ENCODE data around the gene EML4. TPM values are rescaled to one million over a fixed set of nuclear protein-coding genes. Genes with fewer than 3 reads are reported as not detected.
"Not testable (repeated sequence)": the region's sequence is repeated elsewhere in the genome, so short reads cannot be mapped to it uniquely, and the experiment has no call there.

EML4 gene
- total and polyA plus RNA-seq, 9 donors, result 11.6 to 46.5 (median 31.5) TPM

DNA sequence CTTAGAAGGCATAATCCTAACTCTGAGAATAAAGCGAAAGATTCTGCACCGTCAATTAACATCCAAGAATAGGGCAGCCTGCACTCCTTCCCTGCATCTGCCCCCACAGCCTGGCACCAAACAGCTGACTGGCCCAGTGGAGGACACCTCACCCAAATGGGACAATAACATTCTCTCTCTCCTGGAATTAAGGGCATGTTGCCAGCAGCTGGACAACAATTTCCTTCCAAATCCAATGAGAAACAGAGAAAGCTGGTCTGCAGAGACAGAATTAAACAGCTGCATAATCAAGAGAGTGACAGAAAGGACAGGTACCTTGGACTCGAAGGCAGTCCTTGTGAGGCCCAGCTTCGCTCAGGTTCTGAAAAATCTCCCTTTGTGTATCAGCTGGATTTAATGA is 176.8 kb downstream of the EML4 start:
- intact Hi-C loops (cut with DNase I), result no loop called here
- H3K27ac ChIP-seq, result no peak overlapping the region
- no peak for DNase-seq
- TF ChIP-seq POLR2A (IDR thresholded peaks at IDR 0.05), result no peak
- no peaks in the 10 kb centered on the region for H3K9me3 ChIP-seq
- no peaks in the 10 kb centered on the region for H3K27me3 ChIP-seq
- no peak overlapping the region for H3K4me3 ChIP-seq
- WGBS, 3 donors, result 83 to 93% (median 89%) methylated on average over 4 of the region's 4 CpGs
- H3K36me3 ChIP-seq, result no peaks in the 10 kb centered on the region
- peaks cover 17% of the 10 kb centered on the region for H3K4me1 ChIP-seq (ENCODE audit: insufficient read depth)

DNA sequence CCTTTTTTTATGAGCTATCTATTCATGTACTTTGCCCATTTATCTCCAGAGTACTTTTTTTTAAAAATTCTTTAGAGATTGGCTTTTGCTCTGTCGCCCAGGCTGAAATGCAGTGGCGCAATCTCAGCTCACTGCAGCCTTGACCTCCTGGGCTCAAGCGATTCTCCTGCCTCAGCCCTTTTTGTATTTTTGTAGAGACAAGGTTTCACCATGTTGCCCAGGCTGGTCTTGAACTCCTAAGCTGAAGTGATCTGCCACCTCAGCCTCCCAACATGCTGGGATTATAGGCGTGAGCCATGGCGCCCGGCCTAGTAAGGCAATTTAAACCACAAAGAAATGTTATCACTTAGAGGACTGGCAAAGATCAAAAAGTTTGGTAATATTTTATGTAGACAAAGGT is 177.7 kb downstream of the EML4 start:
- not testable (repeated sequence) for H3K36me3 ChIP-seq

DNA sequence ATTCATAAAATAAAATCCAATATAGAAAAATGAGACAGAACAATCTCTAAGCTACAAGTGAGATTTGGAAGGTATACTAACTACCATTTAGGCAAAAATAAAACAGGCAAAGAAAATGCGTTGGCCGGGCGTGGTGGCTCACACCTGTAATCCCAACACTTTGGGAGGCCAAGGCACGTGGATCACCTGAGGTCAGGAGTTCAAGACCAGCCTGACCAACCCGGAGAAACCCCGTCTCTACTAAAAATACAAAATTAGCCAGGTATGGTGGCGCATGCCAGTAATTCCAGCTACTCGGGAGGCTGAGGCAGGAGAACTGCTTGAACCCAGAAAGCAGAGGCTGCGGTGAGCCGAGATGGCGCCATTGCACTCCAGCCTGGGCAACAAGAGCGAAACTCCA is 178.4 kb downstream of the EML4 start:
- H3K4me1 ChIP-seq (ENCODE audit: insufficient read depth), result peaks cover 15% of the 10 kb centered on the region
- intact Hi-C loops (cut with DNase I); H3K27ac ChIP-seq; H3K36me3 ChIP-seq; H3K27me3 ChIP-seq; H3K4me3 ChIP-seq; DNase-seq; H3K9me3 ChIP-seq: not testable (repeated sequence)
- WGBS, 3 donors, result 93 to 98% (median 98%) methylated on average over 12 of the region's 12 CpGs

More for the DNA sequence above, 177.7 kb downstream of the EML4 start:
- H3K4me3 ChIP-seq; H3K9me3 ChIP-seq; intact Hi-C loops (cut with DNase I); DNase-seq; H3K27me3 ChIP-seq; H3K27ac ChIP-seq: not testable (repeated sequence)
- 71 to 87% (median 73%) methylated on average over 6 of the region's 6 CpGs for WGBS, 3 donors
- peaks cover 18% of the 10 kb centered on the region for H3K4me1 ChIP-seq (ENCODE audit: insufficient read depth)

DNA sequence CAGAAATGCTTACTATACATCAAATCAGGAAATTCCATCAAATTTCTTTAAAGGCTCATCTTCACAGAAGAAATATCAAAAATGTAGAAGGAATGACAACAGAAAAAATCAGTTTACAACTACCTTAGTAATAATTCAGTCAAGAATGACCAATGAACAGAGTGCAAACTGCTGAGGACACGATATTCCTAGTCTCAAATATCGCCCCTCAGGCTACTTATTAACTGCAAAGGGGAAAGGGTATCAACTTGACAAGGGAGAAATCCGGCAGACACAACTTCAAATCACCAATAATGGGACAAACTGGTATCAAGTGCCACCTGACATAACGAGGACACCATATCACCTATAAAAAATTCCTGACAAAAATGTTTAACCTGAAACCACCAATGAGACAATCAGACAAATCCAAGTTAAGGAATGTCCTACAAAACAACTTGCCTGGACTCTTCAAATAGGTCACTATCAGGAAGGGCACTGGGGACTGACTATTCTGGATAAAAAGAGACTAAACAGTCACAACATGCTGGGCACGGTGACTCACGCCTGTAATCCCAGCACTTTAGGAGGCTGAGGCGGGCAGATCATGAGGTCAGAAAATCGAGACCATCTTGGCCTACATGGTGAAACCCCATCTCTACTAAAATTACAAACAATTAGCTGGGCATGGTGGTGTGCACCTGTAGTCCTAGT is 179.1 kb downstream of the EML4 start:
- H3K4me3 ChIP-seq, result no peak overlapping the region
- no peaks in the 10 kb centered on the region for H3K27me3 ChIP-seq
- no peak for DNase-seq
- H3K4me1 ChIP-seq (ENCODE audit: insufficient read depth), result peaks cover 10% of the 10 kb centered on the region
- H3K36me3 ChIP-seq, result no peaks in the 10 kb centered on the region
- WGBS, 3 donors, result 95 to 97% (median 96%) methylated on average over 8 of the region's 8 CpGs
- TF ChIP-seq, protein P1, sequence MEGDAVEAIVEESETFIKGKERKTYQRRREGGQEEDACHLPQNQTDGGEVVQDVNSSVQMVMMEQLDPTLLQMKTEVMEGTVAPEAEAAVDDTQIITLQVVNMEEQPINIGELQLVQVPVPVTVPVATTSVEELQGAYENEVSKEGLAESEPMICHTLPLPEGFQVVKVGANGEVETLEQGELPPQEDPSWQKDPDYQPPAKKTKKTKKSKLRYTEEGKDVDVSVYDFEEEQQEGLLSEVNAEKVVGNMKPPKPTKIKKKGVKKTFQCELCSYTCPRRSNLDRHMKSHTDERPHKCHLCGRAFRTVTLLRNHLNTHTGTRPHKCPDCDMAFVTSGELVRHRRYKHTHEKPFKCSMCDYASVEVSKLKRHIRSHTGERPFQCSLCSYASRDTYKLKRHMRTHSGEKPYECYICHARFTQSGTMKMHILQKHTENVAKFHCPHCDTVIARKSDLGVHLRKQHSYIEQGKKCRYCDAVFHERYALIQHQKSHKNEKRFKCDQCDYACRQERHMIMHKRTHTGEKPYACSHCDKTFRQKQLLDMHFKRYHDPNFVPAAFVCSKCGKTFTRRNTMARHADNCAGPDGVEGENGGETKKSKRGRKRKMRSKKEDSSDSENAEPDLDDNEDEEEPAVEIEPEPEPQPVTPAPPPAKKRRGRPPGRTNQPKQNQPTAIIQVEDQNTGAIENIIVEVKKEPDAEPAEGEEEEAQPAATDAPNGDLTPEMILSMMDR (IDR thresholded peaks at IDR 0.05), result no peak
- H3K27ac ChIP-seq, result no peak overlapping the region
- H3K9me3 ChIP-seq, result no peaks in the 10 kb centered on the region
- intact Hi-C loops (cut with DNase I), result no loop called here

DNA sequence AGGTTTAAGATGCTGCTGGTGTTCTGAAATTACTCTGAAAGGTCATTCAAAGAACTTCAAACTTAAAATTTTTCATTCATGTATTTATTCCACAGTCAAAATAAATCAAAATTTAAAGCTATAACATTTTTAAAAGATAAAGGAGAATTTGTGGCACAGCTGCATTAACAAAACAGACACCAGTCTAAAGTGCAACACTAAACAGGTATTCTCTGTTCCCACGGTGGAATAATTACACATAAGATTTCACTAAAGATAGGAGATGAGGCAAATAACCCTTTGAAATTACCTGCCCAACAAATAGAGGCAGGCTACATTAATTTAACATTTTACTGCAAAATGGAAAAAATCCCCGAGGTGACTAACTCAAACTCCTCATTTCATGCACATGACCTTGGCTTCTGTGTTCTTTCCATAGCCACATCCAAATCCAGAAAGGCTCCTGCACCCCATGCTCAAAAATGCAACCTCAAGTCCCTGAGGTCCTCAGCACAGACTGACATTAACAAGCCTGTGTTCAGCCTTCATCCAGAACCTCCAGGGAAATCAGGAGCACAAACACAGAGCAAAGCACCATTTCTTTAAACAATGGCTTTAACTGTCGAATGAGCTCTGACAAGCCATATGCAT is 181.4 kb downstream of the EML4 start:
- WGBS, 3 donors, result 20 to 44% (median 20%) methylated on average over 3 of the region's 3 CpGs
- Histone ChIP-seq H3K36me3 (no peaks in the 10 kb centered on the region), H3K4me1 (ENCODE audit: insufficient read depth) (peaks cover 10% of the 10 kb centered on the region)

GRCh38 chr2:42351864-42352263 is 182.7 kb downstream of the EML4 start:
- Histone ChIP-seq H3K9me3 (no peaks in the 10 kb centered on the region), H3K4me3 (no peak overlapping the region), H3K27me3 (no peaks in the 10 kb centered on the region), H3K4me1 (ENCODE audit: insufficient read depth) (peaks cover 5% of the 10 kb centered on the region), H3K27ac (no peak overlapping the region), H3K36me3 (no peaks in the 10 kb centered on the region)
- TF ChIP-seq, protein P1 (IDR thresholded peaks at IDR 0.05), result no peak
- no peak for TF ChIP-seq POLR2A (IDR thresholded peaks at IDR 0.05)
- TF ChIP-seq EP300 (IDR thresholded peaks at IDR 0.05), result no peak
- intact Hi-C loops (cut with DNase I), result no loop called here
- DNase-seq, result no peak
- WGBS, 3 donors, result 86 to 91% (median 90%) methylated on average over 5 of the region's 5 CpGs

More for the DNA sequence above, 181.4 kb downstream of the EML4 start:
- intact Hi-C loops (cut with DNase I), result no loop called here
- Histone ChIP-seq H3K27ac (no peak overlapping the region), H3K4me3 (no peak overlapping the region), H3K9me3 (no peaks in the 10 kb centered on the region), H3K27me3 (no peaks in the 10 kb centered on the region)
- no peak for DNase-seq
- TF ChIP-seq, protein P1 (IDR thresholded peaks at IDR 0.05), result no peak
- TF ChIP-seq POLR2A (IDR thresholded peaks at IDR 0.05), result no peak
- no peak for TF ChIP-seq EP300 (IDR thresholded peaks at IDR 0.05)

Data from ovary (tissue), 9 donors.